Activated T-cell treated with anti-CD3 and anti-CD28 coated beads for 1 hour (primary cell): ENCODE measurements around the gene DDA1.
"Not testable (repeated sequence)": the region's sequence is repeated elsewhere in the genome, so short reads cannot be mapped to it uniquely, and the experiment has no call there.

ENCODE experiments used
- DNase-seq: peaks from one replicate; pipeline ENCODE4 v3.0.0-alpha.2; 2020; ENCODE audit warnings: low read depth

The DDA1 gene

DNA sequence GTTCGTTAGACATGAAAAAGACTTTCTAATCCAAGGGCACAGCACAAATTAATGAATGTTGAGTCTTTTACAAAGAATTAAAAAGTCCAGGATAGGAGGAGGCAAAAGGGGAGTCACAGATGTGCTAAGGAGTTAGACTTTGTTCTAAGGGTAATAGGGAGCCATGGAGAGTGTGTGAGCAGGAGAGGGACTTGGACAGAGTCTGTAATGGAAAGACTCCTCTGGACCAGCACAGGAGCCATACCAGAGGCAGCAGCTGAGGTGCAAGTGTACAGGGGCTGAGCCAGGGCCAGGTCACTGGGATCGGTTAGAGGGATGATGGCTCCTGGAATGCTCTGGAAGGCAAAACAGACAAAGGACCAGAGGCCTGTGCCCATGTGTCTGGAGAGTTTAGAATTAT is 38.5 kb downstream of the DDA1 start:
- DNase-seq: no peak

DNA sequence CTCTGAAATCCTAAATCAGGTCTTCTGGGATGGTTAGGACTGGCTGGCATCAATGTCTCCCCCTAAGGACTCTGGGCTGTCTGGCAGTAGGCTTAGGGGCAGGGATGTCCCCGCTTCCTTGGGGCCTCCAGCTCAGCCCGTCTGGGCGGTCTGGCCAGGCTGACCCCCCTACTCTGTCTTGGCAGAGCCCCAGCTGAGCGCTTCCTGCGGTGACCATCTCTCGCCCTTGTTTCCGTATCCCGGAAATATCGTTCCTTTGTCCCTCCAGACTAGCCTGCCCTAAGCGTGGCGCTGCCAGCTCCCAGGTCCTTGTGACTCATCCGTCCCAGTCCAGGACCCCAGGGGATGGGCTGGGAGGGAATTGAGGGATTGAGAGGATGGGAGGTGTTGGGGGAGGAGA is 39.3 kb downstream of the DDA1 start:
- no peak for DNase-seq

DNA sequence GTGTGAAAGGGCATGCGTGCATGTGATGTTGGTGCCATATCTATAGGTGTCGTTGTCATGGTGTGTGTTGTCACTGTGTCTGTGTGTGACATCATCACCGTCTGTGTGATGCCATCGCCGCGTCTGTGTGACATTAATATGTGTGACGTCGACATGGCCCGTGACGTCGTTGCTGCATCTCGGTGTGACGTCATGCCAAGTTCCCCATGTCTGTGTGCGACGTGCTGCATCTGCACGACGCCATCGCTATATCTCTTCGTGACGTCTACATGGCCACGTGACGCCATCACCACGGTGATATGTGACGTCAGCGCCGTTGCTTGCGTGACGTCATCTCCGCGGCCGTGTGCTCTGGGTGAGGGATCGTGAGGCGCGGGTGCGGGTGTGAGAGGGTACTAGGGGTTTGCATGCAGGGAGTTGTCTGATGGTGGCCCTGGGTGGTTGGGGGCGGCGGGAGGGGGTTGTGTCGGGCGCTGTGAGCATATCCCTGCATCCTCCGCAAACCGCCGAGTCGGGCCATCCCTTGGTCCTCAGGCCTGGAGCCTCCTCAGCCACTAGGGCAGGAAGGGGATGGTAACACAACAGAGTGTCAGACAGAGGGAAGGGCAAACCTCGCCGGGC is 42.6 kb downstream of the DDA1 start:
- no peak for DNase-seq

DNA sequence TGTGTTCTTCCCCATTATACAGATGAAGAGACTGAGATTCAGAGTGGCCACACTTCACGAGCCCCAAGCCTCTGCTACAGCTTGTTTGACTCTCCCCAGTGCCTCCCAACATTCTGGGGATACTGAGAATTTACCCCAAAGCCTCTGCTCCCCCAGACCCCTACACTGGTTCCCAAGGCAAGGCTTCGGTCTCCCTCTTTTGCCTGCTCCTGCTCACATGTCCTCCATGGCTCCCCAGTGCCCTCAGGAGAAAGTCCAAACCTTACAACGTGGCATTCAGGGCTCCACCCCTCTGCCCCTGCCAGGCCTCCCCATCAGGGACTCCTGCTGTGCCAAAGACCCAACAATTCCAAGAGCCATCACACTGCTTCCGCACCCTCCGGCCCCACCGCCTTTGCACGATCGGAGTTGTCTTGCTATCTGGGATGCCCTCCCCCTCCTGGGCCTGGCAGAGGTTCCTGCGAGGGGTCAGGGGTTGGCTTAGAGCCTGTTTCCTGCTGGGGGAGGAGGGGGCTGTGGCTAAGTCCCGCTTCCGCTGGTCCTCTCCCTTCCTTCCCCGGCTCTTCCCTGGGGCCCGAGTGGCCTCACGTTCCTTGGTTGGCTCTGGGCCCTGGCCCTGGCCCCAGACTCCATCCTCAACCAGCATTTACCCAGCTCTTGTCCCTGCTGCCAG is 43.4 kb downstream of the DDA1 start:
- no peak for DNase-seq

DNA sequence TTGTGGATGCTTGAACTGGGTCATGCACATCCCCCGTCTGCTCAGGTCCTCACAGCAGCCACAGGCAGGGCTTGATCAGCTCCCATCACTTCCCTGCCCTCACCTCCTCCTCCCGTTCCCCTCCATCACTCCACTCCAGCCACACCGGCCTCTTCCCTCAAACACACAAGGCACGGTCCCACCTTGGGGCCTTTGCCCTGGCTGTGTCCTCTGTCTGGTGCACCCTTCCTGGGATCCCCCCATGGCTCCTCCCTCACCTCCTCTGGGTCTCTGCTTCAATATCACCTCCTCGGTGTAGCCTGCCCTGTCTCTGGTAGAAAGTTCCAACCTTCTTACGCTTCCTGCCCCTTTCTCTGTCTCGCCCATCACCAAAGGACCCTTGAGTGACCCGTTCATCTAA is 44.0 kb downstream of the DDA1 start:
- no peak for DNase-seq

DNA sequence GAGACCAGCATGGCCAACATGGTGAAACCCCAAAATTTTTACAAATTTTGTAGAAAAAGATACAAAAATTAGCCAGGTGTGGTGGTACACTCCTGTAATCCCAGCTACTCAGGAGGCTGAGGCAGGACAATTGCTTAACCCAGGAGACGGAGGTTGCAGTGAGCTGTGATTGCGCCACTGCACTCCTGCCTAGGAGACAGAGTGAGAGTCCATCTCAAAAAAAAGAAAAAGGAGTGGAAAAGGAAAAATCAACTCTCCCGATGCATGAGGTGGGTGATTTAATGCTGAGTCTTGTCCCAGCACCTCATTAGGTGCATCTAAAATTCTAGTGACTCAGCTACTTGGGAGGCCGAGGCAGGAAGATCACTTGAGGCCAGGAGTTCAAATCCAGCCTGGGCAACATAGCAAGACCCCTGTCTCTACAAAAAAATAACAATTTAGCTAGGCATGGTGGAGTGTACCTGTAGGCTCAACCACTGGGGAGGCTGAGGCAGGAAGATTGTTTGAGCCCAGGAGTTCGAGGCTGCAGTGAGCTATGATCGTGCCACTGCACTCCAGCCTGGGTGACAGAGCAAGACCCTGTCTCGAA is 47.8 kb downstream of the DDA1 start:
- DNase-seq: no peak

DNA sequence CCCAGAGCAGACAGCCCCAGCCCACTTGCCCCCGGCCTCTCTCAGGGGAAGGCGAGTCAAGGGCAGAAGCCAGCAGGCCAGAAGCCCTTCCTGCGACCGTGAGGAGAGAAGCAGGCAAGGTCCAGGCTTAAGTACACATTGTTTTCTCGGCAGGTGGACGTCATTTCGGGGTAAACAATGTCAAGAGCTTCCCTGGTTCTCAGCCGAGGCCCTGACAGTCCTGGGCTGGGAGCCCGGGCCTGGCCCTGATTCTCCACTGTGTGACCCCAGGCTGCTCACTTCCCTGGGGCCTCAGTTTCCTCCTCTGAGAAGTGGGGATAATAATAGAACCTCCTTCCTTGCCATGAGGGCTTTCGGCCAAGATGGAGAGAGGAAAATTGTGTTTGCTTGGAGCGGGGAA is 48.4 kb downstream of the DDA1 start:
- DNase-seq: no peak

DNA sequence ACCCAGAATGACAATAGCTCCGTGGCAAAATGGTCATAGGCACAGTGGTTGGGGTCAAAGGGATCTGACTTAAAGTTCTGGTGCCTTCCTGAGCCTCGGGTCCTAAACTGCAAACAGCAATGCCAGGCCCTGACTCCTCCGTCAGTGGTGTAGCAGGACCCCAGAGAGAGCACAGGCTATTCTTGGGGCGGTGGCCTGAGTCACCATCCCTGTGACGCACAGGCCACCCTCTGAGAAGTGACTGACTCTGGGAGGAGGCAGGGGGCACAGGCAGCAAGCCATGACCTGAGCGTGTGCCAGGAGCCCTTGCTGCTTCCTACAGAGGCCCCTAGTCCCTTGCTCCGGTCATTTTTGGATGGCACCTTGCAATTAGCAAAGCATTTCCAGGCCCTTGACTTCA is 49.0 kb downstream of the DDA1 start:
- no peak for DNase-seq

DNA sequence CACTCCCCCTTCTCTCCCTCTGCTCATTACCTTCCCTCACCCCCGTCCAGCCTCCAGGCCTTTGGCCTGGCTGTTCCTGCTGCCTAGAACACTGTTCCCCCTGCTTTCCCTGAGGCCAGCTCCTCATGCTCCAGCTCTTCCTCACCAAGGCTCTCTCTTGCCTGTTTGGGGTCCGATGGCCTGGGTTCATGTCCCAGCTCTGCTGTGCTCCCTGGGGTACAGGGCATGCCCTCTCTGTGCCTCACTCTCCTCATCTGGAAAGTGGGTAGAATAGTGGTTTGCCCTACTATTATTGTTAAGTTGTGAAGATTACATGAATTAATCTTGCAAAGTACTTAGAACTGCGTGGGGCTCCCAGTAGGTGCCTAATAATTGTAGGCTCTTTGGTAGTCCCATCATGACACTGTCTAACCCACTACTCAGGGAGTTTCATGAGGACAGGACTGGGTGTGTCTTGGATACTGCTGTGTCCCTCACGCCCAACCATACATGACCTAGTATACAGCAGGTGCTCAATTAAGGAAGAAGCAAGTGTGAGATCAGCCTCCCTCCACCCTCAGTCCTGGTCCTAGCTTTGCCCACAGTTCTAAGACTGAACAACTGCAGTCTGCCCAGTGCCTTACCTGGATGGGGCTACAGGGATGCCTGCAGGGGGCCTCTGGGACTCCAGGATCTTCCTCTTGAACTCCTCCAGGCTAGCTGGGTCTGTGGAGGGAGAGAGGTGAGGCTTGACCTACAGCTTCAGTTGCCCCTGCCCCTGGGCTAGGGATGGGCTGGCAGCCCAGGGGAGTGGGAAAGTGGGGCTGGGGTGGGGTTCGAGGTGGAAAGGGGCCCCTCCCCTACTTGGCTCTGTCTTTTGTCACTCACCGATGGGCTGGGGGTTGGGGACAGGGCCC is 50.8 kb downstream of the DDA1 start:
- no peak for DNase-seq

DNA sequence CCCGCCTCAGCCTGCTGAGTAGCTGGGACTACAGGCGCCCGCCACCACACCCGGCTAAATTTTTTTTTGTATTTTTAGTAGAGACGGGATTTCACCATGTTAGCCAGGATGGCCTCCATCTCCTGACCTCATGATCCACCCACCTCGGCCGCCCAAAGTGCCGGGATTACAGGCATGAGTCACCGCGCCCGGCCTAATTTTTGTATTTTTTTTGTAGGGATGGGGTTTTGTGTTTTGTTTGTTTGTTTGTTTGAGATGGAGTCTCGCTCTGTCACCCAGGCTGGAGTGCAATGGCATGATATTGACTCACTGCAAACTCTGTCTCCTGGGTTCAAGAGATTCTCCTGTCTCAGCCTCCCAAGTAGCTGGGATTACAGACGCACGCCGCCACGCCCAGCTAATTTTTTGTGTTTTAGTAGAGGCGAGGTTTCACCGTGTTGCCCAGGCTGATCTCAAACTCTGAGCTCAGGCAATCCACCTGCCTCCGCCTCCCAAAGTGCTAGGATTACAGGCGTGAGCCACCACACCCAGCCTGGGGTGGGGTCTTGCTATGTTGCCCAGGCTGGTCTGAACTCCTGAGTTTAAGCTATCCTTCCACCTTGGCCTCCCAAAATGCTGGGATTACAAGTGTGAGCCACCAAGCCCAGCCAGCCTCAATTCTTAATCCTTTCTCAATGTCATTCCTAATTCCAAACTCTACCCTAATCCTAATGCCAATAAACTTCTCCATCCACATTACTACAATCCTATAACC is 54.7 kb downstream of the DDA1 start:
- DNase-seq: not testable (repeated sequence)

DNA sequence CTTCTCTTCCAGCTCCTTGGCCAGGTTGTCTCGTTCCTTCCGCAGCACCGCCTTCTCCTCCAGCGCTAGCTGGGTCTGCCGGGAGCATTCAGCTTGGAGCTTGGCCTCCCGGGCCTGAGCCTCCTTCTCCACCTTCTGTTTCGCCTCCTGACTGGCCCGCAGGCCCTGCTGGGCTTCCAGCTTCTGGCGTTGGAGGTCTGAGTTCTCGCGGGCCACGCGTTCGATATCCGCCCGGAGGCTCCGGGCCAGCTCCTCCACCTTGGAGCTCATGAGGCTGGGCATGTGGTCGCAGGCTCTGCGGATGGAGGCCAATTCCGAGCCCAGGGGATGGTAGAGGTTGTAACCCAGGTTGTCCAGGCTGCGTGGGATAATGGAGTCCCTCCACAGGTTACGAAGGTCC is 56.0 kb downstream of the DDA1 start:
- DNase-seq: no peak

DNA sequence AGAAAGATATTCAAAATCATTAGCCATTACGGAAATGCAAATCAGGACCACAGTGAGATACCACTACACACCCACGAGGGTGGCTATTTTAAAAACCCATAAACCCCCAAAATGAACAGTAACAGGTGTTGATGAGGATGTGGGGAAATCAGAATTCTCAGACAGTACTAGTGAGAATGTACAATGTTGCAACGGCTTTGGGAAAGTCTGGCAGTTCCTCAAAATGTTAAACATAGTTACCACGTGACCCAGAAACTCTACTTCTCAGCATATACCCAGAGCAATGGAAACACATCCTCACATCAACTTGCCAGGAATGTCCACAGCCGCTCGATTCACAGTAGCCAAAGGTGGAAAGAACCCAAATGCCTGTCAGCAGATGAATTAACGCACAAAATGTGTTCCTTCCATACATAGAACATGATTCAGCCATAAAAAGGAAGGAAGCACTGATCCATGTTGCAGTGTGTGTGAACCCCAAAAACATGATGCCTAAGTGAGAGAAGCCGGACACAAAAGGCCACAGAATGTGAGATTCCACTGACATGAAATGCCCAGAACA is 60.7 kb downstream of the DDA1 start:
- DNase-seq: no peak
